H1 (cell line): ENCODE results near the gene CACNA1C. TPM values are rescaled to one million over a fixed set of nuclear protein-coding genes. Genes with fewer than 3 reads are reported as not detected.

Experiments used
- CTCF ChIA-PET: fragments of 300-600 bp; sonication (Branson Sonifier 250); formaldehyde crosslinking; loops from one replicate; lab custom pipeline; 2021; ENCODE audit not compliant: partially characterized antibody; lab: Charles Lee
- POLR2A ChIA-PET: fragments of 300-600 bp; sonication (Branson Sonifier 250); formaldehyde crosslinking; loops from one replicate; lab custom pipeline; 2021; ENCODE audit warnings: inconsistent platforms; ENCODE audit not compliant: partially characterized antibody; lab: Charles Lee
- DNase-seq, 2 experiments: peaks; one replicate each; pipeline versions ENCODE4 v3.0.0 to v3.0.0-alpha.2; 2010 to 2022; ENCODE audit warnings: low spot score in 2 of 2, low read depth in 1 of 2, mixed read lengths in 1 of 2
- FAIRE-seq: peaks from 2 replicates; lab custom pipeline; 2011; peaks lifted over from hg19 to GRCh38; lab: Jason Lieb, UNC
- H2AFZ ChIP-seq: 2 replicates; pipeline ENCODE4 v1.8.1; 2012; ENCODE audit warnings: low read length, inconsistent platforms
- H2AK5ac ChIP-seq: 2 replicates; pipeline ENCODE4 v1.6.1; 2013; ENCODE audit warnings: low read depth, low read length
- H2BK120ac ChIP-seq: replicated peaks from 2 replicates; pipeline ENCODE3; 2013; ENCODE audit warnings: low read depth, low read length, inconsistent platforms
- H2BK12ac ChIP-seq: 2 replicates; pipeline ENCODE4 v1.6.1; 2013; ENCODE audit warnings: low read depth, low read length
- H2BK15ac ChIP-seq: 2 replicates; pipeline ENCODE4 v1.6.1; 2013; ENCODE audit warnings: low read length
- H2BK20ac ChIP-seq: 2 replicates; pipeline ENCODE4 v1.6.1; 2013; ENCODE audit warnings: low read length
- H2BK5ac ChIP-seq: 2 replicates; pipeline ENCODE4 v1.6.1; 2013; ENCODE audit warnings: low read depth, low read length
- H3K14ac ChIP-seq: 2 replicates; pipeline ENCODE4 v1.6.1; 2013; ENCODE audit warnings: inconsistent platforms; ENCODE audit not compliant: insufficient read length
- H3K18ac ChIP-seq: 2 replicates; pipeline ENCODE4 v1.6.1; 2013; ENCODE audit warnings: low read length; ENCODE audit errors: extremely low read depth
- H3K23ac ChIP-seq: 2 replicates; pipeline ENCODE4 v1.6.1; 2013; ENCODE audit warnings: inconsistent platforms; ENCODE audit not compliant: insufficient read length
- H3K23me2 ChIP-seq: 2 replicates; pipeline ENCODE4 v1.6.1; 2013; ENCODE audit warnings: low read depth, low read length
- H3K27ac ChIP-seq: 2 replicates; pipeline ENCODE4 v1.6.1; 2011; ENCODE audit warnings: low read depth, low read length, inconsistent platforms
- H3K27me3 ChIP-seq, 4 experiments: replicated peaks in 1 of 4; 1 replicate in 1 of 4; 2 replicates in 3 of 4; pipeline versions ENCODE4 v1.6.1 to v1.8.1; 2011 to 2013; ENCODE audit warnings: low read length in 3 of 4, mild to moderate bottlenecking in 3 of 4, inconsistent platforms in 2 of 4, mixed read lengths in 2 of 4, moderate library complexity in 1 of 4; ENCODE audit not compliant: control insufficient read depth in 3 of 4, insufficient read depth in 3 of 4; ENCODE audit errors: extremely low read depth in 1 of 4
- H3K36me3 ChIP-seq, 4 experiments: 2 replicates each; pipeline versions ENCODE4 v1.6.1 to v1.8.1; 2011 to 2013; ENCODE audit warnings: mild to moderate bottlenecking in 4 of 4, low read length in 3 of 4, moderate library complexity in 2 of 4, control low read depth in 1 of 4, inconsistent platforms in 1 of 4; ENCODE audit not compliant: insufficient read depth in 4 of 4, control insufficient read depth in 2 of 4
- H3K4ac ChIP-seq: replicated peaks from 2 replicates; pipeline ENCODE3; 2013; ENCODE audit warnings: low read length, low read depth, mixed read lengths, inconsistent platforms; ENCODE audit not compliant: insufficient read length
- H3K4me1 ChIP-seq, 4 experiments: replicated peaks in 1 of 4; 1 replicate in 1 of 4; 2 replicates in 3 of 4; pipeline versions ENCODE4 v1.6.1 to v1.8.1; 2011 to 2013; ENCODE audit warnings: low read length in 3 of 4, inconsistent platforms in 2 of 4, mixed read lengths in 1 of 4; ENCODE audit not compliant: insufficient read depth in 4 of 4, control insufficient read depth in 3 of 4
- H3K4me2 ChIP-seq, 2 experiments: 2 replicates each; pipeline versions ENCODE4 v1.6.1 to v1.8.1; 2011 to 2013; ENCODE audit warnings: low read depth in 2 of 2, low read length in 2 of 2, control low read depth in 1 of 2, inconsistent platforms in 1 of 2, mild to moderate bottlenecking in 1 of 2; ENCODE audit not compliant: insufficient read depth in 1 of 2
- H3K4me3 ChIP-seq, 4 experiments: fragments of 200-600, 300-600 bp in 1 of 4; sonication (generic), shearing (Covaris generic), sonication (Bioruptor Twin) in 1 of 4; 2 replicates each; pipeline versions ENCODE4 v1.5.1 to v1.8.1; 2011 to 2016; ENCODE audit warnings: low read length in 4 of 4, low read depth in 3 of 4, control low read depth in 2 of 4, inconsistent platforms in 2 of 4, mild to moderate bottlenecking in 2 of 4, mixed read lengths in 1 of 4, moderate library complexity in 1 of 4; ENCODE audit not compliant: insufficient read depth in 2 of 4; ENCODE audit errors: extremely low read depth in 1 of 4
- H3K56ac ChIP-seq: replicated peaks from 2 replicates; pipeline ENCODE3; 2013; ENCODE audit warnings: low read depth, mild to moderate bottlenecking, mixed read lengths, low read length, inconsistent platforms; ENCODE audit not compliant: insufficient read length
- H3K79me1 ChIP-seq: 2 replicates; pipeline ENCODE4 v1.6.1; 2013; ENCODE audit warnings: low read depth, low read length, control low read depth
- H3K79me2 ChIP-seq, 2 experiments: 2 replicates each; pipeline versions ENCODE4 v1.6.1 to v1.8.1; 2012 to 2013; ENCODE audit warnings: low read length in 2 of 2, mild to moderate bottlenecking in 2 of 2, inconsistent platforms in 1 of 2; ENCODE audit not compliant: insufficient read depth in 2 of 2, control insufficient read depth in 1 of 2
- H3K9ac ChIP-seq, 4 experiments: replicated peaks in 1 of 4; 1 replicate in 1 of 4; 2 replicates in 3 of 4; pipeline versions ENCODE4 v1.6.1 to v1.8.1; 2011 to 2013; ENCODE audit warnings: low read depth in 3 of 4, low read length in 3 of 4, control low read depth in 2 of 4, mild to moderate bottlenecking in 2 of 4, moderate library complexity in 2 of 4, inconsistent platforms in 1 of 4; ENCODE audit errors: extremely low read depth in 1 of 4
- H3K9me3 ChIP-seq, 2 experiments: 2 replicates each; pipeline versions ENCODE4 v1.6.1 to v1.8.1; 2012 to 2013; ENCODE audit warnings: mild to moderate bottlenecking in 2 of 2, moderate library complexity in 2 of 2, control low read depth in 1 of 2, inconsistent platforms in 1 of 2, low read depth in 1 of 2, low read length in 1 of 2, mixed read lengths in 1 of 2; ENCODE audit not compliant: insufficient read depth in 2 of 2
- H4K20me1 ChIP-seq, 2 experiments: replicated peaks in 1 of 2; 2 replicates each; pipeline versions ENCODE3 to v1.8.1; 2011 to 2013; ENCODE audit warnings: inconsistent platforms in 2 of 2, low read length in 2 of 2, mild to moderate bottlenecking in 1 of 2; ENCODE audit not compliant: insufficient read depth in 2 of 2, control insufficient read depth in 1 of 2
- H4K5ac ChIP-seq: 2 replicates; pipeline ENCODE4 v1.6.1; 2013; ENCODE audit warnings: low read length, low read depth, mixed read lengths, inconsistent platforms; ENCODE audit not compliant: insufficient read length
- H4K8ac ChIP-seq: 2 replicates; pipeline ENCODE4 v1.8.0; 2013; ENCODE audit warnings: mild to moderate bottlenecking, moderate library complexity, low read length, inconsistent platforms; ENCODE audit not compliant: insufficient read depth; ENCODE audit errors: extremely low read depth
- H4K91ac ChIP-seq: replicated peaks from 2 replicates; pipeline ENCODE3; 2013; ENCODE audit warnings: low read length, mixed read lengths, inconsistent platforms; ENCODE audit not compliant: insufficient read length
- CBX8 ChIP-seq: fragments of 300-800, 300-1000 bp; sonication (generic); IDR thresholded peaks from 2 replicates; pipeline ENCODE4 v1.7.1; 2016; ENCODE audit warnings: low read depth, low read length, borderline replicate concordance
- E2F6 ChIP-seq: IDR thresholded peaks from 2 replicates; pipeline ENCODE4 v1.6.1; 2012; ENCODE audit warnings: inconsistent platforms
- EP300 ChIP-seq, 2 experiments: IDR thresholded peaks; 1 replicate in 1 of 2; 2 replicates in 1 of 2; pipeline ENCODE4 v1.6.1; 2011 to 2012; ENCODE audit warnings: low read depth in 2 of 2, low read length in 2 of 2, mild to moderate bottlenecking in 2 of 2, borderline replicate concordance in 1 of 2, inconsistent platforms in 1 of 2, moderate library complexity in 1 of 2
- RFX5 ChIP-seq: IDR thresholded peaks from 2 replicates; pipeline ENCODE4 v1.6.1; 2011; ENCODE audit warnings: low read depth, low read length, improper control_type of control experiment, borderline replicate concordance
- SIX5 ChIP-seq: IDR thresholded peaks from 2 replicates; pipeline ENCODE4 v1.6.1; 2011; ENCODE audit warnings: mild to moderate bottlenecking, low read depth, low read length
- WGBS, 2 experiments: shearing (Covaris generic) in 1 of 2; methylation state at CpG; one replicate each; pipeline versions ENCODE4 v1.1.6 to v1.1.7; 2013 to 2015; ENCODE audit warnings: low lambda C conversion rate in 2 of 2, mixed read lengths in 2 of 2, inconsistent platforms in 1 of 2, low coverage in 1 of 2, missing lambda C conversion rate in 1 of 2; ENCODE audit not compliant: insufficient replicate concordance in 2 of 2, insufficient coverage in 1 of 2, insufficient read length in 1 of 2; ENCODE audit errors: extremely low coverage in 1 of 2, missing lambda C conversion rate in 1 of 2; 5-methylcytosine and 5-hydroxymethylcytosine counted together
- polyA plus RNA-seq, 7 experiments: library from polyadenylated mRNA; depleted of rRNA in 3 of 7; stranded (reverse) in 5 of 7; unstranded in 2 of 7; fragments of >200 nt in 5 of 7; fragments of 200-250 nt in 2 of 7; gene quantifications; 1 replicate in 5 of 7; 2 replicates in 1 of 7; 4 replicates in 1 of 7; pipeline versions ENCODE4 v1.2.1 to v1.2.3, GENCODE V29; 2011 to 2013; ENCODE audit warnings: missing spikeins in 2 of 7, mixed read lengths in 2 of 7
- total RNA-seq: library from RNA; stranded (reverse); fragmentation: NEBNext Ultra II Directional; extraction: Animal tissue kit (Norgen Biotek cat#: 25700); gene quantifications from 2 replicates; pipeline ENCODE4 v1.2.1, GENCODE V29; 2021

The CACNA1C gene
- total and polyA plus RNA-seq, 2 of the 8 experiments (the other 6 are each of a cell fraction or from before 2014, with no cell fraction given), result 1.3 TPM

DNA sequence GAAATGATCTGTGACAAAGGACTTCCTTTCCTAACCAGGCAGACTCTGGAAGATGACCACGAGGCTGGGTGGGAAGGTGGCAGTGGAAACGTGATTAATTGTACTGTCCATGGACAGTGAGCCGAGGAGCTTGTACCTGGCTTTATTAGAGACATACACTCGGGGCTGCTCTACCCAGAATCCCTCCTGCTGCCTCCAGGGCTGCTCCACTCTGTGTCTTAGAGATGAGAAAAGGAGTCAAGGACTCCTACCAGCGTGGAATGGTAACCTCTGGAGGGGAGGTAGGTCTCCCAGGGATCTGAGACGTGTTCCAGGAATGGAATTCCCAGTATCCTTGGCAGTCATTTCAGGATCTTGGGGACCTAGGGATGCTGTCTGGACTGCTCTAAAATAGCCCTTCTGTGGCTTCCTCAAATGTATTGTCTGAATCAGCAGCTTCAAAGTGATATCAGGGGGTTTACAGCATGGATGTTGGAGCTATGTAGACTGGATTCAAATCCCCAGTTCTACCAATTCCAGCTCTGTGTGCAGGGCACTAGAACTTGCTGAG lies 237.8 kb downstream of the CACNA1C start:
- POLR2A ChIA-PET, result interaction anchor here (0.9 kb wide), 1 partner anchor 233 kb away, joined by 4 read pairs; no protein-coding TSS in a partner anchor
- no peak overlapping the region for H2BK15ac ChIP-seq
- H2AFZ ChIP-seq, result no peak overlapping the region

More for the DNA sequence above, 237.8 kb downstream of the CACNA1C start:
- Histone ChIP-seq H4K91ac (no peak overlapping the region), H3K14ac (no peak overlapping the region), H2BK12ac (no peak overlapping the region), H3K4ac (no peak overlapping the region), H3K56ac (no peak overlapping the region), H2AK5ac (no peak overlapping the region), H3K9me3 (no peaks in the 10 kb centered on the region), H2BK5ac (no peak overlapping the region), H3K4me2 (no peak overlapping the region), H3K36me3 (no peaks in the 10 kb centered on the region), H3K27ac (no peak overlapping the region), H3K79me1 (no peaks in the 10 kb centered on the region), H3K79me2 (no peaks in the 10 kb centered on the region), H3K27me3 (no peaks in the 10 kb centered on the region), H2BK120ac (no peak overlapping the region), H3K18ac (no peak overlapping the region), H4K8ac (no peak overlapping the region), H3K4me3 (no peak overlapping the region), H4K20me1 (no peaks in the 10 kb centered on the region), H3K4me1 (peaks cover 2 to 3% (median 3%) of the 10 kb centered on the region in 4 experiments), H3K9ac (no peak overlapping the region), H3K23me2 (no peaks in the 10 kb centered on the region), H3K23ac (no peak overlapping the region), H4K5ac (no peak overlapping the region), H2BK20ac (no peak overlapping the region)
- TF ChIP-seq SIX5, result no peak
- no peak for TF ChIP-seq E2F6
- TF ChIP-seq CBX8, result no peak
- TF ChIP-seq RFX5, result no peak
- TF ChIP-seq EP300 (IDR thresholded peaks at IDR 0.05; ENCODE audit: borderline replicate concordance in 1 of 2, low read depth in 2 of 2, low read length in 2 of 2), result no peak
- no peak for DNase-seq
- 77% methylated on average over 5 of the region's 6 CpGs; no CpG with 5 or more reads in 1 of the 2 experiments for WGBS, 2 experiments
- CTCF ChIA-PET, result interaction anchor here (0.6 to 13.0 kb wide), 50 partner anchors 8 to 641 kb away, joined by 3 to 252 read pairs (median 4); partner anchors contain the start of gene CACNA1C
- no peak for FAIRE-seq
